Activated CD8-positive, alpha-beta T cell treated with anti-CD3 and anti-CD28 coated beads for 36 hours (primary cell): ENCODE data around the gene BAK1. TPM values are rescaled to one million over a fixed set of nuclear protein-coding genes. Genes with fewer than 3 reads are reported as not detected.
"Not testable (repeated sequence)": the region's sequence is repeated elsewhere in the genome, so short reads cannot be mapped to it uniquely, and the experiment has no call there.

Experiments
- ATAC-seq: fragments of 200-7000 bp; cut with Tn5 transposase; one replicate; pipeline ENCODE4 v1.10.0; 2021; ENCODE audit warnings: mild to moderate bottlenecking, moderate library complexity
- CTCF ChIA-PET: fragments of 350-600 bp; sonication (Branson Sonifier 250); formaldehyde crosslinking; loops from one replicate; lab custom pipeline; 2021; ENCODE audit warnings: antibody characterized with exemption; lab: Charles Lee
- POLR2A ChIA-PET: fragments of 350-600 bp; sonication (Branson Sonifier 250); formaldehyde crosslinking; loops from one replicate; lab custom pipeline; 2021; ENCODE audit warnings: antibody characterized with exemption; lab: Charles Lee
- DNase-seq: peaks from one replicate; pipeline ENCODE4 v3.0.0-alpha.2; 2020
- H3K27ac Mint-ChIP-seq: one replicate; pipeline ENCODE4 v1.8.0; 2021; ENCODE audit warnings: mild to moderate bottlenecking, mixed read lengths
- H3K27me3 Mint-ChIP-seq: one replicate; pipeline ENCODE4 v1.8.0; 2021; ENCODE audit warnings: mixed read lengths
- H3K36me3 Mint-ChIP-seq: one replicate; pipeline ENCODE4 v1.8.0; 2021; ENCODE audit warnings: low read depth, mixed read lengths
- H3K4me1 Mint-ChIP-seq: one replicate; pipeline ENCODE4 v1.8.0; 2021; ENCODE audit warnings: low read depth, mixed read lengths
- H3K4me3 Mint-ChIP-seq: one replicate; pipeline ENCODE4 v1.8.0; 2021; ENCODE audit warnings: mild to moderate bottlenecking, moderate library complexity, mixed read lengths
- H3K9me3 Mint-ChIP-seq: one replicate; pipeline ENCODE4 v1.8.0; 2021; ENCODE audit warnings: mixed read lengths
- CTCF ChIP-seq: fragments of 200-600 bp; IDR thresholded peaks from one replicate; pipeline ENCODE4 v1.8.0; 2022; ENCODE audit warnings: antibody characterized with exemption, mild to moderate bottlenecking
- intact Hi-C: fragments of 100-400 bp; cut with micrococcal nuclease; formaldehyde crosslinking; loops from one replicate; pipeline ENCODE4 v1.10.0; 2022
- total RNA-seq, 2 experiments: library from RNA; stranded (reverse); gene quantifications; one replicate each; pipeline ENCODE4 v1.2.3, GENCODE V29; 2021

Gene BAK1
- total RNA-seq, 2 experiments from 2014 or later, result 33.8 to 34.3 TPM

- Mint-ChIP-seq H3K4me1 (peaks cover 21% of the 10 kb centered on the region), H3K27me3 (no peaks in the 10 kb centered on the region), H3K36me3 (no peaks in the 10 kb centered on the region), H3K4me3 (no peak overlapping the region), H3K27ac (no peak overlapping the region), H3K9me3 (no peaks in the 10 kb centered on the region)
- ATAC-seq, result no peak
- intact Hi-C loops, result no loop called here
- no peak for TF ChIP-seq CTCF
- CTCF ChIA-PET, result interaction anchor here (1.2 to 1.7 kb wide), 2 partner anchors 9 to 13 kb away, joined by 3 to 4 read pairs; no protein-coding TSS in a partner anchor
- no peak for DNase-seq
- POLR2A ChIA-PET, result interaction anchor here (0.6 kb wide), 1 partner anchor 184 kb away, joined by 4 read pairs; no protein-coding TSS in a partner anchor
Observed at GRCh38 chr6:33549196-33549595, 30.9 kb downstream of the BAK1 start.

DNA sequence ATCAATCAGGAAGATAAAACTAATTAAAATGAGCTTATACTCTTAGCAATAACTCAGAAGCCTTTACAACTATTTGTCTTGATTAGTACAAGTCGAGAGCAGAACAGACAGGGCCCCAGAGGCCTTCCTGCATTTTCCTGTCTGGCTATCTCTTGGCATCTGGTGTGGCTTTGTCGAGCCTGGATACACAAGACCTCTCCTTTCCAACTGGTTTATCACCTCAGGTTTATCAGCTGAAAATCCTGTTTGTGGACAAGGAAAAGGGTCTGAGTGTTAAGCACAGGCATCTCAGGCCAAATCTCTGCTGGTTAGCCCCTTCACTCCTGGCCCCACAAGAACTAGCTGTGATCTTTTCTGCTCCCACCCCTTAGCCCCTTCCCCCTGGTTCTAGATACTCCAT lies 32.6 kb downstream of the BAK1 start:
- no peak for TF ChIP-seq CTCF
- Mint-ChIP-seq H3K27me3 (no peaks in the 10 kb centered on the region), H3K27ac (peak overlapping the region; percentile 43), H3K4me3 (no peak overlapping the region), H3K4me1 (peaks cover 21% of the 10 kb centered on the region), H3K36me3 (no peaks in the 10 kb centered on the region), H3K9me3 (no peaks in the 10 kb centered on the region)
- CTCF ChIA-PET, result interaction anchor here (0.8 to 2.1 kb wide), 4 partner anchors 9 to 43 kb away, joined by 3 to 6 read pairs (median 3); no protein-coding TSS in a partner anchor
- DNase-seq (no peak), ATAC-seq (no peak)
- POLR2A ChIA-PET, result interaction anchor here (0.6 to 2.4 kb wide), 3 partner anchors 12 to 22 kb away, joined by 4 to 9 read pairs (median 5); no protein-coding TSS in a partner anchor
- intact Hi-C loops, result no loop called here

DNA sequence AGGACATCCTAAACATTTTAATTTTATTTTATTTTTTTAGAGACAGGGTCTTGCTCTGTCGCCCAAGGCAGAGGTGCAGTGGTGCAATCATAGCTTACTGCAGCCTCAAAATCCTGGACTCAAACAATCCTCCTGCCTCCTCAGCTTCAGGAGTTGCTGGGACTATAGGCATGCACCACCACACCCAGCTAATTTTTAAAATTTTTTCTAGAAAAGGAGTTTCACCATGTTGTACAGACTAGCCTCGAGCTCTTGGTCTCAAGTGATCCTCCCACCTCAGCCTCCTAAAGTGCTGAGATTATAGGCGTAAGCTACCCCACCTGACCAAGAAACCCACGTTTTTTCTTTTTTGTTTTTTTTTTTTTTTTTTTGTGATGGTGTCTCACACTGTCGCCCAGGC lies 33.3 kb downstream of the BAK1 start:
- no peaks in the 10 kb centered on the region for H3K36me3 Mint-ChIP-seq
- H3K27me3 Mint-ChIP-seq, result no peaks in the 10 kb centered on the region
- H3K4me1 Mint-ChIP-seq, result peaks cover 21% of the 10 kb centered on the region
- no peaks in the 10 kb centered on the region for H3K9me3 Mint-ChIP-seq
- CTCF ChIA-PET, result interaction anchor here (0.5 to 2.1 kb wide), 3 partner anchors 8 to 43 kb away, joined by 3 to 6 read pairs (median 4); no protein-coding TSS in a partner anchor
- ATAC-seq (no peak), DNase-seq (no peak)
- H3K27ac Mint-ChIP-seq, result no peak overlapping the region
- TF ChIP-seq CTCF, result no peak
- H3K4me3 Mint-ChIP-seq, result no peak overlapping the region
- POLR2A ChIA-PET, result interaction anchor here (2.4 kb wide), 1 partner anchor 22 kb away, joined by 9 read pairs; no protein-coding TSS in a partner anchor
- intact Hi-C loops, result no loop called here

GRCh38 chr6:33545292-33545691 lies 34.8 kb downstream of the BAK1 start:
- H3K27ac Mint-ChIP-seq, POLR2A ChIA-PET: not testable (repeated sequence)

GRCh38 chr6:33543116-33543515 lies 37.0 kb downstream of the BAK1 start:
- TF ChIP-seq CTCF, result no peak
- no peaks in the 10 kb centered on the region for H3K27me3 Mint-ChIP-seq
- no peak overlapping the region for H3K4me3 Mint-ChIP-seq
- DNase-seq, result no peak
- peaks cover 10% of the 10 kb centered on the region for H3K4me1 Mint-ChIP-seq
- ChIA-PET CTCF (no interaction called here), POLR2A (no interaction called here)
- no peaks in the 10 kb centered on the region for H3K9me3 Mint-ChIP-seq
- intact Hi-C loops, result no loop called here
- no peaks in the 10 kb centered on the region for H3K36me3 Mint-ChIP-seq
- no peak overlapping the region for H3K27ac Mint-ChIP-seq
- no peak for ATAC-seq

More at GRCh38 chr6:33545292-33545691, 34.8 kb downstream of the BAK1 start:
- CTCF ChIA-PET, H3K9me3 Mint-ChIP-seq, H3K4me3 Mint-ChIP-seq, ATAC-seq, H3K36me3 Mint-ChIP-seq, intact Hi-C loops, H3K27me3 Mint-ChIP-seq, DNase-seq: not testable (repeated sequence)
- H3K4me1 Mint-ChIP-seq, result peaks cover 19% of the 10 kb centered on the region
